Hepatic stellate cell (primary cell): ENCODE measurements around the gene SYNGR3.
"Not testable (repeated sequence)": the region's sequence is repeated elsewhere in the genome, so short reads cannot be mapped to it uniquely, and the experiment has no call there.

Experiments
- DNase-seq: peaks from one replicate; pipeline ENCODE4 v3.0.0; 2011; ENCODE audit warnings: low spot score

The SYNGR3 gene

DNA sequence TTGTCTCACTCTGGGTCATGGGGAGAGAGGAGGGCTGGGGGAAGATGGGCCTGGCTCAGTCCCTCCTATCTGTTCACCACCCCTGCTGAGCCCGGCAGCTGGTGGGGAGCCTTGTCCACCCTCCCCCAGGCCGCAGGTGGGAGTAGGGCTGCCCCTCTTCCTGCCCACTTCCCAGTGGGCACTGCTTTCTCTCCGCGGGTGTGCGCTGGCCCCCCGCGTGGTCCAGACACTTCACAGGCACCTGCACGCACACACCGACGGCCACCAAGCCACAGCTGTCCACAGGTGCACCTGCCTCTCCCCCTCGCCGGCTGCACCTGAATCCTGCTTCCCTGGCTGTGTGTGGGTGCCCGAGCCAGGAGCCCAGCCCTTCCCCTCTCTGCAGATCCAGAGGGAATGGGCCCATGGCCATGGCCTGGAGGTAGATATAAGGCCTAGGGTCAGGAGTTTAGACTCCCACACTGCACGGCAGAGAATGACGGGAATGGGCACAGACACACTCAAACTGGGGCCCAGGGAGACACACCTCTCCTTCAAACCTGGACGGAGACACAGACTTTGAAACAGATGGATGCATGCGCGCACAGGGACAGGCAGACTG, 39.0 kb downstream of the SYNGR3 start:
- DNase-seq: no peak

DNA sequence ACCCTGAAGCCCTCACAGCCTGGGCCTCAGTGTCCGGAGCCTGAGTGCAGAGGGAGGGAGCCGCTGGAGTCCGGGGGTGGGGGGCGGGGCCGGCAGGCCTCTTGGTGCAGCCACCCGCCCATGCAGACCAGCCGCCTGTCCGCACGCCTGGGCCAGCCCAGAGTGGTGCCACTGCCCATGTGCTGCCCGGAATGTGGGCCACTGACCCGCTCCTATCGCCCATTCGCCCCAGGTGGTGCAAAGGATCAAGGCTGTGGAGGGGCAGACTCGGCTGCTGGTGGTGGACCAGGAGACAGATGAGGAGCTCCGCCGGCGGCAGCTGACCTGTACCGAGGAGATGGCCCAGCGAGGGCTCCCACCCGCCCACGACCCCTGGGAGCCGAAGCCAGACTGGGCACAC, 39.6 kb downstream of the SYNGR3 start:
- no peak for DNase-seq

GRCh38 chr16:2030036-2030435, 40.3 kb downstream of the SYNGR3 start:
- no peak for DNase-seq

- no peak for DNase-seq
These were observed 41.4 kb downstream of the SYNGR3 start for GRCh38 chr16:2031081-2031577.

DNA sequence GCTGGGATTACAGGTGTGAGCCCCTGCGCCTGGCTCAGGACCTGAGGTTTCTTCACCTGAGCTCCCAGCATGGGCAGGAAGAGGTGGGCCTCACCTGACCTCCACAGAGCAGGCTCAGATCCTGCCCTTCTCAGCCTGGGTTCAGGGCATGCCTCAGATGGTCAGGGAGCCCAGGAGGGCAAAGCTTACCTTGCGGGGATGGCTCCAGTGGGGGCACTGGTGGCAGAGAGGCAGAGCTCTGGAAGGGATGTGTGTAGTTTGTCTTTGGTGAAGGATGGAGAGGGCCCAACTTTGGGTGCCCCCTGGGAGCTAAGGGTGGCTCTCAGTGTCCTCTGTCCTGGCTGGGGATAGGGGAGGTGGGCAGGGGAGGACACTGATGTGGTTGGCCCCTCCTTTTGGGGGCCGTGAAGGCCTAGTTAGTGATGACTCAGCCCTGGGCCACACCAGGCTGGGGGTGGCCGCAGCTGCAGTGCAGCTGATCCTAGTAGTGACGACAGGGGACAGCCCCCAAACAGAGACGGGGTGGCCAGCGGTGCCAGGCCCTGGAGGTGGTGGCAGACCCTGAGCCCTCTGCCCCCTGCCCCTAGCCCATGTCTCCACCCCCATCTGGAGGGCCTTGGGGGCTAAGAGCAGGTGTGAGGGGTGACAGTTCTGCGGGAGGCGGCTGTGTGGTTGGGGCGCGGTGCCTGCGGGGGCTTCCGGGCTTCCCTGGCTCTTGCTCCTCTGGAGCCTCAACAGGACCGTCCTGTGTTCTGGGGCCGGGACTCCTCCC, 42.7 kb downstream of the SYNGR3 start:
- peak; percentile 59 for DNase-seq

GRCh38 chr16:2033057-2033908, 43.5 kb downstream of the SYNGR3 start:
- peak; percentile 72 for DNase-seq

GRCh38 chr16:2033909-2034695, 44.3 kb downstream of the SYNGR3 start:
- not testable (repeated sequence) for DNase-seq

GRCh38 chr16:2034696-2035430, 45.1 kb downstream of the SYNGR3 start:
- no peak for DNase-seq

GRCh38 chr16:2035431-2036199, 45.8 kb downstream of the SYNGR3 start:
- DNase-seq: peak; percentile 93

GRCh38 chr16:2036200-2036966, 46.6 kb downstream of the SYNGR3 start:
- DNase-seq: no peak

DNA sequence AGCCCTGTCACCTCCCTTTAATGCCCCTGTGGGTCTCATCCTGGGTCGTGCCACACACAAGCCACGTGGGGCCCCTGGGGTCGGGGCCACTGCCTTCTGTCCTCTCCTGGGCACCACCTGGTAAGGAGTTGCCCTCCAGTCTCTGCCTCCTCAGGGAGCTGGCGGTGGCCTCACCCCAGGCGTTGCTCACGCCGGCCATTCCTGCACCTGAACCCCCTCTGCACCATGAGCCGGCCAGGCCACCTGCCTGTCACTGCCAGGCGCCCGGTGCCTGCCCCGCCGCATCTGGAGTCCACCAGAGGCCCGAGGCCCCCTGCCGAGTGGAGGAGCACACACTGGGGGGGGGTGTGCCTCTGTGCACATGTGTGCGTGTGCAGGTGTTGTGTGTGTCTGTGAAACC, 47.3 kb downstream of the SYNGR3 start:
- DNase-seq: no peak

GRCh38 chr16:2037647-2038381, 48.0 kb downstream of the SYNGR3 start:
- DNase-seq: no peak

DNA sequence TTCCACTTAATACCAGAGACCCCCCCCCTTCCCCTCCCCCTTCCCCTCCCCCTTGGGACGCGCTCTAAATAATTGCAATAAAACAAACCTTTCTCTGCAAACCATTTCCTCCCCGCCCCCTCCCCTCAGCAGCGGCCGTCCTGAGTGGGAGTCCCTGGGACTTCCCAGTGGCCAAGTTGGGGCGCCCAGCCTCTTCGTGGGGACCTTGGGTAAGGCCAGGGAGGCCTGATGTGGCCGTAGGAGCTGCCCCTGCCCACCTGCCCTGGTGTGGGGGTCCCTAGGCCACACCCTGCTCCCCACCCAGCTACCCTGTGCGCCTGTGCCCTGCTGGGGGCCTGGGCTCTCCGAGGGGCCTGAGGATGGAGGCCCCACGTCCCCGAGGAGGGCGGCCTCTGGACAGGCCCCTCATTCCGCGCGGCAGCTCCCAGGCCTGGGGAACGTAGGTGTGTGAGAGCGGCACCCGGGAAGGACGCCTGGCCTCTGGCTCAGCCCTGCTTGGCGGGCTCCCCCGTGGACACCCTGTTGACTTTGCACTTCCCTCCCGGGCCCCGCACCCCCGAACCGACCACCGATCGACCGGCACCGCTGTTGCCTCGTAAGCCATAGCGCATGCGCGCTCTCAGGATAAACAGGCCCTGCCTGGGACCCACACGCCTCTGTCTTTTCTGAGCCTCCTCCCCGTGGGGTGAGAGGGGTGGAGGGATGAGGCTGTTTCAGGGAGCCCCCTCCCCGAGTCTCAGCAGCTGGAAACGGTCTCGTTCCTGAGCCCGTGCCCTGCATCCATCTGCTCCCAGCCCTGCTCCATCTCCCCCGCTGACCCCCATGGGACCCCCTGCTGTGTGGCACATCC, 48.8 kb downstream of the SYNGR3 start:
- no peak for DNase-seq

- DNase-seq: peak; percentile 98
These were observed 49.7 kb downstream of the SYNGR3 start for GRCh38 chr16:2039274-2040031.

DNA sequence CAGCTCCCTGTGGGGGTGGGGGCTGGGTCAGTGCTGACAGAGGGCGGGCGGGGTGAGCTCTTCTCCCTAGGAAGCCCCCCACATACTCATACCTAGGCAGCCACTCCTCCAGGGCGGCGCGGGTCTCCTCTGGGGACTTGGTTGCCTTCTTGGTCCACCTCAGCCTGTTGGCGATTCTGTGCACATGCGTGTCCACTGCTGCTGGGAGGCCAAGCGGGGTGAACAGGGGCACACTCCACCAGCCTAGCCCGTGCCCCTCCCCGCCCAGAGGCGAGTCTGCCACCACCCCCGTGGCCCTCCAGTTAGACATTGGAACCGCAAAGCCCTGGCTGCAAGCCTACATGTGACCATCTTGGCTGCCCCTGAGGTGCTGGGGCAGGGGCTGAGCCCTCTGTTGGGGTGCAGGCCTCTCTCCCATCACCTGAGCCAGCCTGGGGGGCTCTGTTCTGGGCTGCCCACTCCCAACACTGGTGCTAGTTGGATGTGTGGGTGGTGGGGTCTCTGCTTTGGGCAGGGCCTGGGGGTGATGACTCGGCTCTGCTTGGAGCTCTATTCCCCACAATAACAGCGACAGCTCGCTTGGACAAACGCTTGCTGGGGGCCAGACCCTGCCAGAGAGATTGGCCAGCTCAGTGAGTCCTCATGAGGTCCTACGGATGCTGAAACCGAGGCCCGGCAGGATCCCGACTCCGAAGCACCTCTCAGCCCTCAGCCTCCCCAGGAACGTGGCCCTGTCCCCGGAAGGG, 50.4 kb downstream of the SYNGR3 start:
- DNase-seq: no peak

- no peak for DNase-seq
These were observed 51.2 kb downstream of the SYNGR3 start for GRCh38 chr16:2040787-2041522.
